Transverse colon (tissue), 4 donors: ENCODE data around the gene NR2F1-AS1. TPM values are rescaled to one million over a fixed set of nuclear protein-coding genes. Genes with fewer than 3 reads are reported as not detected.

Experiments used
- DNase-seq: peaks from one replicate; pipeline ENCODE4 v3.0.0-alpha.2; 2019
- H3K27ac ChIP-seq, 4 donors: fragments of 200-600 bp; sonication (generic); 2 replicates each; pipeline ENCODE4 v1.5.1; 2016 to 2018; ENCODE audit warnings: inconsistent platforms in 4 of 4
- H3K27me3 ChIP-seq: fragments of 200-600 bp; sonication (generic); 2 replicates; pipeline ENCODE4 v1.5.1; 2017; ENCODE audit warnings: inconsistent platforms
- H3K36me3 ChIP-seq, 4 donors: fragments of 200-600 bp; sonication (generic); 2 replicates each; pipeline ENCODE4 v1.5.1; 2017 to 2019; ENCODE audit warnings: inconsistent platforms in 4 of 4
- H3K4me1 ChIP-seq, 4 donors: fragments of 200-600 bp; sonication (generic); 2 replicates each; pipeline ENCODE4 v1.5.1; 2017 to 2020; ENCODE audit warnings: inconsistent platforms in 4 of 4
- H3K4me3 ChIP-seq, 4 donors: fragments of 200-600 bp; sonication (generic); 1 replicate in 1 of 4; 2 replicates in 3 of 4; pipeline versions ENCODE4 v1.5.1 to v1.6.1; 2017 to 2019; ENCODE audit warnings: inconsistent platforms in 4 of 4
- H3K9me3 ChIP-seq, 2 donors: fragments of 200-600 bp; sonication (generic); 2 replicates each; pipeline ENCODE4 v1.5.1; 2017 to 2019; ENCODE audit warnings: inconsistent platforms in 2 of 2
- CTCF ChIP-seq, 5 experiments: fragments of 200-600 bp in 3 of 5; fragments of 450-650 bp in 2 of 5; sonication (generic) in 3 of 5; IDR thresholded peaks; 1 replicate in 2 of 5; 2 replicates in 3 of 5; pipeline ENCODE4 v1.5.1; 2016 to 2017; ENCODE audit warnings: antibody characterized with exemption in 5 of 5, inconsistent platforms in 3 of 5, mild to moderate bottlenecking in 2 of 5, moderate library complexity in 1 of 5
- EP300 ChIP-seq: sonication (generic); formaldehyde crosslinking; IDR thresholded peaks from one replicate; pipeline ENCODE4 v1.6.1; 2017; ENCODE audit warnings: antibody characterized with exemption, low read depth
- POLR2A ChIP-seq: fragments of 450-650 bp; IDR thresholded peaks from one replicate; pipeline ENCODE4 v1.6.1; 2016; ENCODE audit warnings: antibody characterized with exemption, mild to moderate bottlenecking, moderate library complexity
- POLR2AphosphoS5 ChIP-seq, 3 donors: sonication (generic); formaldehyde crosslinking; IDR thresholded peaks; one replicate each; pipeline ENCODE4 v1.6.1; 2016; ENCODE audit warnings: antibody characterized with exemption in 3 of 3
- whole genome bisulfite sequencing, 2 donors: methylation state at CpG; one replicate each; pipeline ENCODE4 v1.1.5; 2018; ENCODE audit warnings: low coverage in 1 of 2; 5-methylcytosine and 5-hydroxymethylcytosine counted together
- in situ Hi-C, 4 donors: fragments of 200-750 bp; cut with MboI; loops; one replicate each; pipeline versions ENCODE4 v1.15.0 to v1.15.1; 2017; ENCODE audit warnings: low sequenced_read_pairs in 3 of 4, low pct_ligation_motif_present in 1 of 4, low pct_unique_long_range_greater_than_20kb in 1 of 4
- intact Hi-C: fragments of 100-400 bp; cut with DNase I; formaldehyde crosslinking; loops from one replicate; pipeline ENCODE4 v1.15.1; 2023; ENCODE audit warnings: low total_unique reads
- total RNA-seq, 4 donors: library from RNA; depleted of rRNA; stranded (reverse); fragments of >200 nt; gene quantifications; one replicate each; pipeline ENCODE4 v1.1.0, GENCODE V29; 2016

NR2F1-AS1 gene
- total RNA-seq, 4 donors from 2014 or later, result 1.2 to 3.7 (median 2.2) TPM

- no peaks in the 10 kb centered on the region for H3K36me3 ChIP-seq
- H3K9me3 ChIP-seq, result no peaks in the 10 kb centered on the region
- no peak overlapping the region for H3K27ac ChIP-seq
- DNase-seq, result no peak
- intact Hi-C loops, result no loop called here
- H3K4me1 ChIP-seq, result peaks cover 0 to 7% (median 2%) of the 10 kb centered on the region in 4 donors
- WGBS, 2 donors, result 37% methylated on average over 32 of the region's 40 CpGs; no CpG with 5 or more reads in 1 of the 2 donors
- no peak overlapping the region for H3K4me3 ChIP-seq
- peaks cover 100% of the 10 kb centered on the region for H3K27me3 ChIP-seq
- in situ Hi-C loops, result no loop called here
- no peak for TF ChIP-seq POLR2A
- no peak for TF ChIP-seq POLR2AphosphoS5 (IDR thresholded peaks at IDR 0.05)
- TF ChIP-seq EP300, result no peak
- TF ChIP-seq CTCF (IDR thresholded peaks at IDR 0.05), result no peak
These were observed 8.9 kb downstream of the NR2F1-AS1 start for GRCh38 chr5:93572101-93572607.

GRCh38 chr5:93571114-93571949, 9.7 kb downstream of the NR2F1-AS1 start:
- TF ChIP-seq EP300 (no peak), POLR2A (no peak), POLR2AphosphoS5 (IDR thresholded peaks at IDR 0.05) (no peak), CTCF (IDR thresholded peaks at IDR 0.05) (no peak)
- H3K4me1 ChIP-seq, result peaks cover 0 to 7% (median 2%) of the 10 kb centered on the region in 4 donors
- H3K27ac ChIP-seq, result no peak overlapping the region
- DNase-seq, result no peak
- H3K36me3 ChIP-seq, result no peaks in the 10 kb centered on the region
- H3K9me3 ChIP-seq, result no peaks in the 10 kb centered on the region
- H3K27me3 ChIP-seq, result peaks cover 97% of the 10 kb centered on the region
- WGBS, 2 donors, result 43 to 62% methylated on average over 6 to 32 of the region's 32 CpGs
- in situ Hi-C loops, result no loop called here
- intact Hi-C loops, result no loop called here
- peak overlapping the region in 1 of 4 donors; percentile 36 for H3K4me3 ChIP-seq

GRCh38 chr5:93570294-93571113, 10.5 kb downstream of the NR2F1-AS1 start:
- intact Hi-C loops (no loop called here), in situ Hi-C loops (no loop called here)
- 45 to 50% methylated on average over 1 to 69 of the region's 70 CpGs for WGBS, 2 donors
- H3K27ac ChIP-seq, result no peak overlapping the region
- no peak for DNase-seq
- H3K4me3 ChIP-seq, result peak overlapping the region in 1 of 4 donors; percentile 36
- TF ChIP-seq POLR2A (no peak), POLR2AphosphoS5 (IDR thresholded peaks at IDR 0.05) (no peak), EP300 (no peak), CTCF (IDR thresholded peaks at IDR 0.05) (no peak)
- peaks cover 0 to 7% (median 2%) of the 10 kb centered on the region in 4 donors for H3K4me1 ChIP-seq
- H3K9me3 ChIP-seq, result no peaks in the 10 kb centered on the region
- H3K36me3 ChIP-seq, result no peaks in the 10 kb centered on the region
- peaks cover 97% of the 10 kb centered on the region for H3K27me3 ChIP-seq
